ENCODE measurements around the gene S100A2. TPM values are rescaled to one million over a fixed set of nuclear protein-coding genes. Genes with fewer than 3 reads are reported as not detected.
A peak's percentile ranks its signal among the peaks of the same experiment; 100 is the strongest.

Gene S100A2
- total RNA-seq, 1 experiment from 2014 or later = 5.3 TPM

GRCh38 chr1:153542956-153543711 is 22.5 kb downstream of the S100A2 start:
- no peak overlapping the region for H3K27ac ChIP-seq

DNA sequence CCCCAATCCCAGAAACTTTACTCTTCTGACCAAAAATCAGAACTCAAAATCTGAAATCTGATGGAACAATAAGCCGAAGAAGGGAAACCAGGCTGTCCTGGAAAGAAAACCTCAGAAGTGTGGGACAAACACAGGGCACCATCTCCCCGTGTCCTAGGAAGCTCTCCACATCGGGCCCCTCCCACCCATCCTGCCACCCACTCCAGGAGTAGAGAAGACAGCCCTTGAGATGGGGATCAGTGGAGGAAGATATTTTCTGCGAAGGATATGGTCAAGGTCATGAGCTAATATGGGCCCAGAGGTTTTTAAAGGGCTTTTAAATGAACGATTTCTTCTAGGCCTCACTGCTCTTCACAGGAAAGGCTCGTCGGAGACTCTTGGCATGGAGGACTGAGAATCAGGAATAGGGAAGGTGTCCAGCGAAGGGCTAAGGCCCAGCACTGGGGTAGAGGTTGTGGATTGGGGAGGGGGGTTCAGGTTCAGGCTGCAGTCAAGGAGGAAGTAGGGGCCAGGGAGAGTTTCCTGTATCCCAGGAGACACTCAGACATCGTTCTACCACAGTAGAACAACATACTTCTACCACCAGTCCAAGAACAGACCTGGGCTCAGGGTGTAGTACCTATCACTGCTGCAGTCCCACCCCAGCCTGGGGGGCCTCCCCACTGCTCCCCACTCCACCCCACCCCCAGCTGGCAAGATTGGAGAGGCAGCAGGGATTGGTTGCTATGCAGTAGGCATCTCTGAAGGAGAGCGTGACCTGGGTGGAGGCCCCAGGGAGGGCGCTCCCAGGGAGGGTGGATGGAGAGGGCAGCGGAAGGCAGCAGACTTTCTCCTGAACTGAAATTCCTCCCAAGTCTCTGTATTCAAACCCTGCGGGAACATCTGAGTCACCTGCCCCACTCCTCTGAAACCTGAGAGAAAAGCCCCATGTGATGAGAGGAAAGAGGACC is 23.7 kb downstream of the S100A2 start:
- Histone ChIP-seq H3K4me3 (no peak overlapping the region), H3K27me3 (replicated peaks) (no peaks in the 10 kb centered on the region), H3K9me3 (replicated peaks) (no peaks in the 10 kb centered on the region), H3K4me1 (replicated peaks) (peaks cover 31% of the 10 kb centered on the region), H3K27ac (no peak overlapping the region), H3K36me3 (no peaks in the 10 kb centered on the region)
- DNase-seq (ENCODE audit: low read depth in 1 of 2, low spot score in 2 of 2) = no peak

More at GRCh38 chr1:153542956-153543711, 22.5 kb downstream of the S100A2 start:
- no peaks in the 10 kb centered on the region for H3K36me3 ChIP-seq
- no peak for DNase-seq (ENCODE audit: low read depth in 1 of 2, low spot score in 2 of 2)
- no peaks in the 10 kb centered on the region for H3K27me3 ChIP-seq (replicated peaks)
- no peak overlapping the region for H3K4me3 ChIP-seq
- H3K9me3 ChIP-seq (replicated peaks) = no peaks in the 10 kb centered on the region
- peaks cover 38% of the 10 kb centered on the region for H3K4me1 ChIP-seq (replicated peaks)

DNA sequence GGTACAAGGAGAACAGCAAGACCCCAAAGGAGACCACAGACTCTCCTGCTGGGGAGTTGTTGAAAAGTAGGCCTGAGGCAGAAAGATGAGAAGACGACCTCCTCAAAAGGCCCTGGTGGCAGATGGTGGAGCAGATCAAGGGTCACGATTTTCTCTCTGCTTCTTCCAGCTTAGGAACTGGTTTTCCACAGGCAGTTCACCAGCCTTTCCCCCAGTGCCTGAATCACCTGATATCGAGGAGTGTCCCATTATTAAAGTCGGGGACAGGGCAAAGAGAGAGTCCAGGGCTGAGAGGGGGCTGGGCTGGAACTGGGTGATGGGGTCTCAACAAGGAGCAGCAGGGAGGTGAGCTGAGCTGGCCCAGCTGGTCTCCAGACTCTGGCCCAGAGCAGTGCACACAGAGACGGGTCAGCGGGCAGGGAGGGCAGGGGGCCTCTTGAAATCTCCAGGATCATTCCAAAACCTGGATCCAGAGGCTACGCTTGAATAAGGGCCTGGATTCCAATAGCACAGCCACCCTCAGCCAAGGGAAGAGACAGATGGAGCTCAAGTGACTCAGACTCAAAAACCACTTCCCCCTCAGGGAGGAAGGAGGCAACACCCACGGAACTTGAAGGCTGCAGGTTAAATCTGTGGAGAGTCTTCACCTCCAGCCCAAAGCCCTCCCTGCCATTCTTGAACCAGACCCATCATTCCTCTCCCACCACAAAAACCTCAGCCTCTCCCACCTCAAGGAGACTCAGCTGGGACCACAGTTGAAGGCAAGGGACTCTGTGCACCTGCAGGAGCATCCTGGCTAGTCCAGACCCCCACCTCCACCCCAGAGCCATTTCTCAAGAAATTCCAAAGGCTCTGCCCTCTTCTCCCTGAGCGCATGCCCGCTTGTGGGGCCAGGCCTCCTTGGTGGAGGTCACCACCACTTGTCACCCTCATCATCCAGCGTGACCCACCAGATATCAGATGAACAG is 25.0 kb downstream of the S100A2 start, which contains the start of gene S100A5:
S100A5 (minus strand) TSS at position 541 of the 968 bp plus-strand sequence. CDS start 743 bp downstream, outside the sequence.
- peaks cover 36% of the 10 kb centered on the region for H3K4me1 ChIP-seq (replicated peaks)
- H3K27me3 ChIP-seq (replicated peaks) = no peaks in the 10 kb centered on the region
- H3K27ac ChIP-seq = no peak within 1 kb of the TSS
- peaks cover under 1% of the 10 kb centered on the region for H3K36me3 ChIP-seq
- no peak for DNase-seq (ENCODE audit: low read depth in 1 of 2, low spot score in 2 of 2)
- no peak within 1 kb of the TSS for H3K4me3 ChIP-seq
- H3K9me3 ChIP-seq (replicated peaks) = no peaks in the 10 kb centered on the region

DNA sequence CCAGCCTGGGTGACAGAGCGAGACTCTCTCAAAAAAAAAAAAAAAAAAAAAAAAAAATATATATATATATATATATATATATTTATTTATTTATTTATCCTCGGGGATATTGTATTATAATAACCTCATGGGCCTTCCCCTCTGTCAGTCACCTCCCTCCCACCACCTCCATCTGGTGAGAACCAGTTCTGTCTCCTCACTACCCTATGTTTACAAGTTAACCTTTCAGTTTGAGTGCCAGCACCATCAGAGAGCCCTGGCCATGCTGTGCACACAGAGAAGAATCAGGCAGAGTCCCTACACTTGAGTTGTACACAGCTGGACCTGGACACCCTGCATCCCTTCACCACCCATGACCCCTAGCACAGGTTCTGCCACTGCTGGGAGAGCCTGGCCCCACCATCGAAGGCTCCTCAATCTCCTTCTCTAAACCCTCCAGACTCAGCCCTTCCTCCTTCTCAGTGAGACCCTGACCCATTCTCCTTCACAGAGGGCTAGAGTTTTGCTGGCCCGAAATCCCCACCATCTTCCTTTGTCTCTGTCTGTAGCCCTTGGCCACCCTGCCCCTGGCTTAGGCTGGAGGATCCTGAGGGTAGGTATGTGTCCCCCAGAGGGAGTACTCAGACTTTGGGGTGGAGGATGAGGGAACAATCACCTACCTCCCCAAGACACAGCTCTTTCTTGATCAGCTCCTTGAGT is 26.1 kb downstream of the S100A2 start:
- Histone ChIP-seq H3K27me3 (replicated peaks) (no peaks in the 10 kb centered on the region), H3K4me3 (no peak overlapping the region), H3K9me3 (replicated peaks) (no peaks in the 10 kb centered on the region), H3K4me1 (replicated peaks) (peaks cover 32% of the 10 kb centered on the region), H3K27ac (no peak overlapping the region), H3K36me3 (peaks cover 12% of the 10 kb centered on the region)
- no peak for DNase-seq (ENCODE audit: low read depth in 1 of 2, low spot score in 2 of 2)

DNA sequence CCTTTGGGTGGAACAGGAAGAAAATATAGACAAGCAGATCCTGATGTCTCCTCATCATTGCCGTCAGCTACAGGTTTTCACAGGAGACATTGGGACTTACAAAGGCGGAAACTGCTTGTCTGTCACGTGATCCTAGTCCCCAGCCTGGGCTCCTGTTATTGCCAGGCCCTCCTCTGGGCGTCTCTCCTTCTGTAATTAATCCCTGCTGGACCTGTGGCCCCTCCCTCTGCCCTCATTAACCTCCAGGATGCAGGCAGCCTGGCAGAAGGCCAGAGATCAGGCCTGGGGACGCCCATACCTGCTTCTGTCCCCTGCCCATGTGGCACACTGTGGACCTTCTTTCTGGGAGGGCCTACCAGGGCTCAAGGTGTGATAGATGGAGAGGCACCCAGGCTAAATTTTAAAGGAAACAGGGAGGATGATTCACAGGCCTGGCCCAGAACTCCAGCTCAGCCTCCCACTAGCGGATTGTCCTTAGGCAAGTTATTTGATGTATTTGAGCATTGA is 27.3 kb downstream of the S100A2 start:
- no peak for DNase-seq (ENCODE audit: low read depth in 1 of 2, low spot score in 2 of 2)
- H3K9me3 ChIP-seq (replicated peaks) = no peaks in the 10 kb centered on the region
- H3K4me3 ChIP-seq = no peak overlapping the region
- H3K27me3 ChIP-seq (replicated peaks) = no peaks in the 10 kb centered on the region
- no peak overlapping the region for H3K27ac ChIP-seq
- peaks cover 36% of the 10 kb centered on the region for H3K4me1 ChIP-seq (replicated peaks)
- peaks cover 24% of the 10 kb centered on the region for H3K36me3 ChIP-seq

GRCh38 chr1:153537376-153537730 is 28.3 kb downstream of the S100A2 start:
- Histone ChIP-seq H3K9me3 (replicated peaks) (no peaks in the 10 kb centered on the region), H3K4me3 (no peak overlapping the region), H3K4me1 (replicated peaks) (peaks cover 44% of the 10 kb centered on the region), H3K27me3 (replicated peaks) (no peaks in the 10 kb centered on the region), H3K36me3 (peaks cover 29% of the 10 kb centered on the region), H3K27ac (no peak overlapping the region)
- no peak for DNase-seq (ENCODE audit: low read depth in 1 of 2, low spot score in 2 of 2)

GRCh38 chr1:153536671-153537375 is 28.8 kb downstream of the S100A2 start:
- Histone ChIP-seq H3K27me3 (replicated peaks) (no peaks in the 10 kb centered on the region), H3K27ac (peak overlapping the region; percentile 87), H3K4me3 (peak overlapping the region; percentile 73), H3K4me1 (replicated peaks) (peaks cover 48% of the 10 kb centered on the region), H3K9me3 (replicated peaks) (no peaks in the 10 kb centered on the region), H3K36me3 (peaks cover 29% of the 10 kb centered on the region)
- no peak for DNase-seq (ENCODE audit: low read depth in 1 of 2, low spot score in 2 of 2)

- Histone ChIP-seq H3K27ac (peak overlapping the region; percentile 87), H3K9me3 (replicated peaks) (no peaks in the 10 kb centered on the region), H3K27me3 (replicated peaks) (no peaks in the 10 kb centered on the region), H3K36me3 (peaks cover 29% of the 10 kb centered on the region), H3K4me3 (peak overlapping the region; percentile 73), H3K4me1 (replicated peaks) (peaks cover 48% of the 10 kb centered on the region)
- peak; percentile 87 to 96 for DNase-seq (ENCODE audit: low read depth in 1 of 2, low spot score in 2 of 2)
Measured at GRCh38 chr1:153536012-153536670, 29.5 kb downstream of the S100A2 start.

DNA sequence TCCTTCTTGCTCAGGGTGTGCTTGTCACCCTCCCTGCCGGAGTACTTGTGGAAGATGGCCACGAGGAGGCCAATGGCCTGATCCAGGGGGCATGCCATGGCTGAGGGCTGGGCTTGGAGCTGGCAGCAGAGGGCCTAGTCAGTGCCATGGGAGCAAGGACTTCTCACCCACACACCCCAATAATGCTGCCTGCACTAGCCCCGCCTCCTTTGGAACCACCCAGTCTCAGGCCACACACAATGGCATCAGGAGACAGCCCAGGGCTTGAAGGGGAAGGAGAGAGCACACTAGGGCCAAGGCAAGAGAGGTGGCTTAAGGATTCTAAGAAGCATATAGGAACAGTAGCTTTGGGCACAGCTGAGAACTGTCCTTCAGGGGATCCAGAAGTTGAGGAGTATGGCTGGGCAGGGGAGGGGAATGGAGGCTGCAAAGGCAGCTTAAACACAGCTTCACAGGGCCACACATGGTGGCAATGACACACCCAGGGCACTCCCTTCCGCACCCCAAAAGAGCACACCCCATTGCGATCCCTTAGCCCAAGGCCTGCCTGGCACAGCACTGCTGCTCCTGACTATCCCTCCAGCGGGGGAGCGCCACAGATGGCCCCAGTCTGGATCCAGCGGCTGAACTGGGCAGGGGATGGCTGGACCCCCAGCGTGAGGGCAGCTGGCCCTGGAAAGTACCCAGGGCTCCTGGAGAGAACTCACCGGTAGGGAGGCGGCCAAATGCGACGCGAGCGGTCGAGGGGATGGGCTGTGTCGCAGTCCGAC is 30.2 kb downstream of the S100A2 start, which contains the start of gene S100A6:
S100A6 (minus strand) TSS at position 750 of the 770 bp plus-strand sequence; CDS start at position 98, 652 bp downstream.
- peak within 1 kb of the TSS; percentile 73 for H3K4me3 ChIP-seq
- H3K9me3 ChIP-seq (replicated peaks) = no peaks in the 10 kb centered on the region
- peaks cover 42% of the 10 kb centered on the region for H3K4me1 ChIP-seq (replicated peaks)
- DNase-seq (ENCODE audit: low read depth in 1 of 2, low spot score in 2 of 2) = peak; percentile 64 to 65
- H3K27me3 ChIP-seq (replicated peaks) = no peaks in the 10 kb centered on the region
- H3K36me3 ChIP-seq = peaks cover 29% of the 10 kb centered on the region
- H3K27ac ChIP-seq = peak within 1 kb of the TSS; percentile 87

DNA sequence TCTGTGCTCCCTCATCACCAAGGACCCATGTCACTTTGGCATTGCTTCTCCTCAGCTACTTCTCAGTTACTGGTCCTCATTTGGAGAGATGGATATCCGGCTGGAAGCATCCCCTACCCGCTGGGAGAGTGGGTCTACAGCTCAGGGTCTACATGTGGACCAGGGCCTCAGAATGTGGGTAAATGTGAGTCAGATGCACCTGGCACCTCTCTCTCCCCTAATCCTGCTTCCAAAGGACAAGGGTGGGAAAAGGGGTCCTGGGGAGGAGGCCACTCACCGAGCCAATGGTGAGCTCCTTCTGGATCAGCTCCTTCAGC is 30.8 kb downstream of the S100A2 start:
- no peak for DNase-seq (ENCODE audit: low read depth in 1 of 2, low spot score in 2 of 2)
- Histone ChIP-seq H3K4me3 (peak overlapping the region; percentile 73), H3K27ac (0 out of 2 replicates have a peak overlapping the region, but pooled peaks have one; percentile 86), H3K9me3 (replicated peaks) (no peaks in the 10 kb centered on the region), H3K27me3 (replicated peaks) (no peaks in the 10 kb centered on the region), H3K36me3 (peaks cover 29% of the 10 kb centered on the region), H3K4me1 (replicated peaks) (peaks cover 40% of the 10 kb centered on the region)

DNA sequence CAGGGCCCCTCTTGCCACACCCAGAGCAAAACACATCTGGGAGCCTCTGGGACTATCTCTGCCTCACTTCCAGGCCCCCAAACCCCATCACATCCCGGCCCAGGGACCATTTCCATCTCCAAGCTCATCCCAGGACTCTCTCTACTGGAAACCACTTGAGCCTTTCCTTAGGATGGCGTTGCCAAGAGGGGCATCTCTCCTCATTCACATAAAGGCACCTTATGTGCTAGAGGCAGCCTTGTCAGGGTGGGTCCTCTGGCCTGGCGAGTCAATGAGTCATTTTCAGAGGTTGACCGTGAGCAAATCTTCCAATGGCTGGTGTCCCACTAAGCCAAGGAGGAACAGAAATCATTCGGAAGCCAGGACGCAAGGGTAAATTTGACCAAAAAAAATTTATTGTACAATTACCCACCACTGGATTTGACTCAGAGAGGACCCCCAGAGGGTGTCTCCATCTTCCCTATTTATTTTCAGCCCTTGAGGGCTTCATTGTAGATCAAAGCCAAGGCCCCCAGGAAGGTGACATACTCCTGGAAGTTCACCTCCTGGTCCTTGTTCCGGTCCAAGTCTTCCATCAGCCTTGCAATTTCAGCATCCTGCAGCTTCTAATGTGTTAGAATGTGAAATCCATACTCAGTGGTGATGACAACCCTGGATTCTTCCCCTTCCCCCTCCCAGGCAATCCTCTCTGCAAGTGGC is 31.3 kb downstream of the S100A2 start:
- H3K36me3 ChIP-seq = peaks cover 29% of the 10 kb centered on the region
- no peak for DNase-seq (ENCODE audit: low read depth in 1 of 2, low spot score in 2 of 2)
- peaks cover 40% of the 10 kb centered on the region for H3K4me1 ChIP-seq (replicated peaks)
- no peaks in the 10 kb centered on the region for H3K9me3 ChIP-seq (replicated peaks)
- peak overlapping the region; percentile 86 for H3K27ac ChIP-seq
- H3K27me3 ChIP-seq (replicated peaks) = no peaks in the 10 kb centered on the region
- H3K4me3 ChIP-seq = peak overlapping the region; percentile 73
